Astrocyte (in vitro differentiated cells and primary cell): Measurements from ENCODE around the gene TMEM101. TPM values are rescaled to one million over a fixed set of nuclear protein-coding genes. Genes with fewer than 3 reads are reported as not detected.
A peak's percentile ranks its signal among the peaks of the same experiment; 100 is the strongest.

ENCODE experiments used
- DNase-seq: peaks from one replicate; pipeline ENCODE4 v3.0.0-alpha.2; 2010; ENCODE audit warnings: low read depth
- FAIRE-seq: peaks from 2 replicates; lab custom pipeline; 2011; peaks lifted over from hg19 to GRCh38; lab: Jason Lieb, UNC
- H2AFZ ChIP-seq: 2 replicates; pipeline ENCODE4 v1.6.0; 2012; ENCODE audit warnings: low read depth, low read length, inconsistent platforms
- H3K27ac ChIP-seq: 2 replicates; pipeline ENCODE4 v1.5.1; 2011; ENCODE audit warnings: low read depth, low read length, inconsistent platforms
- H3K27me3 ChIP-seq: 2 replicates; pipeline ENCODE4 v1.6.0; 2011; ENCODE audit warnings: low read length, inconsistent platforms; ENCODE audit not compliant: insufficient read depth
- H3K36me3 ChIP-seq: 2 replicates; pipeline ENCODE4 v1.5.1; 2011; ENCODE audit warnings: low read length, inconsistent platforms; ENCODE audit not compliant: insufficient read depth
- H3K4me1 ChIP-seq: 2 replicates; pipeline ENCODE4 v1.5.1; 2011; ENCODE audit warnings: low read length, inconsistent platforms; ENCODE audit not compliant: insufficient read depth
- H3K4me2 ChIP-seq: 2 replicates; pipeline ENCODE4 v1.6.0; 2012; ENCODE audit warnings: low read length, inconsistent platforms
- H3K4me3 ChIP-seq: 2 replicates; pipeline ENCODE4 v1.5.1; 2011; ENCODE audit warnings: low read depth, mild to moderate bottlenecking, low read length, inconsistent platforms; ENCODE audit not compliant: insufficient read depth
- H3K79me2 ChIP-seq: 2 replicates; pipeline ENCODE4 v1.6.0; 2012; ENCODE audit warnings: mild to moderate bottlenecking, low read length, inconsistent platforms; ENCODE audit not compliant: insufficient read depth
- H3K9ac ChIP-seq: 2 replicates; pipeline ENCODE4 v1.6.0; 2012; ENCODE audit warnings: mild to moderate bottlenecking, low read length, inconsistent platforms
- H3K9me3 ChIP-seq: 2 replicates; pipeline ENCODE4 v1.5.1; 2012; ENCODE audit warnings: low read depth, mild to moderate bottlenecking, low read length, inconsistent platforms; ENCODE audit not compliant: insufficient read depth
- H4K20me1 ChIP-seq: 2 replicates; pipeline ENCODE4 v1.6.0; 2012; ENCODE audit warnings: low read length, inconsistent platforms; ENCODE audit not compliant: insufficient read depth
- H3K27ac Mint-ChIP-seq: one replicate; pipeline ENCODE4 v1.8.0; 2021; ENCODE audit warnings: mild to moderate bottlenecking, mixed read lengths; ENCODE audit not compliant: unreplicated experiment
- H3K27me3 Mint-ChIP-seq: one replicate; pipeline ENCODE4 v1.8.0; 2021; ENCODE audit warnings: low read depth, mixed read lengths; ENCODE audit not compliant: unreplicated experiment
- H3K36me3 Mint-ChIP-seq: one replicate; pipeline ENCODE4 v1.8.0; 2021; ENCODE audit warnings: low read depth, mixed read lengths; ENCODE audit not compliant: unreplicated experiment
- H3K4me1 Mint-ChIP-seq: one replicate; pipeline ENCODE4 v1.8.0; 2021; ENCODE audit warnings: low read depth, mixed read lengths; ENCODE audit not compliant: unreplicated experiment
- H3K4me3 Mint-ChIP-seq: one replicate; pipeline ENCODE4 v1.8.0; 2021; ENCODE audit warnings: mild to moderate bottlenecking, moderate library complexity, mixed read lengths; ENCODE audit not compliant: unreplicated experiment
- H3K9me3 Mint-ChIP-seq: one replicate; pipeline ENCODE4 v1.8.0; 2021; ENCODE audit warnings: mild to moderate bottlenecking, mixed read lengths; ENCODE audit not compliant: unreplicated experiment
- CTCF ChIP-seq: IDR thresholded peaks from 2 replicates; pipeline ENCODE4 v1.5.1; 2011; ENCODE audit warnings: low read depth, mild to moderate bottlenecking, inconsistent platforms, low read length, moderate library complexity; ENCODE audit not compliant: insufficient read depth
- EZH2 ChIP-seq: IDR thresholded peaks from 2 replicates; pipeline ENCODE4 v1.6.1; 2012; ENCODE audit warnings: mild to moderate bottlenecking, low read length, inconsistent platforms; ENCODE audit not compliant: insufficient read depth
- total RNA-seq: library from RNA; stranded (reverse); gene quantifications from 2 replicates; pipeline ENCODE4 v1.2.1, GENCODE V29; 2021

Gene TMEM101
- total RNA-seq, 1 donor from 2014 or later = 17.1 TPM

- Histone ChIP-seq H3K4me2 (no peak overlapping the region), H3K36me3 (no peaks in the 10 kb centered on the region), H3K27ac (no peak overlapping the region), H3K27me3 (no peaks in the 10 kb centered on the region), H4K20me1 (peaks cover 13% of the 10 kb centered on the region), H2AFZ (no peak overlapping the region), H3K4me1 (peaks cover 16% of the 10 kb centered on the region), H3K9me3 (no peaks in the 10 kb centered on the region), H3K9ac (no peak overlapping the region), H3K4me3 (no peak overlapping the region), H3K79me2 (no peaks in the 10 kb centered on the region)
- H3K36me3 Mint-ChIP-seq = peaks cover 6% of the 10 kb centered on the region
- H3K4me3 Mint-ChIP-seq = no peak overlapping the region
- no peaks in the 10 kb centered on the region for H3K9me3 Mint-ChIP-seq
- TF ChIP-seq CTCF (no peak), EZH2 (no peak)
- FAIRE-seq (no peak), DNase-seq (no peak)
- no peak overlapping the region for H3K27ac Mint-ChIP-seq
- H3K4me1 Mint-ChIP-seq = peaks cover 10% of the 10 kb centered on the region
- no peaks in the 10 kb centered on the region for H3K27me3 Mint-ChIP-seq
Observed at GRCh38 chr17:44011876-44012275, 2.9 kb downstream of the TMEM101 start.

GRCh38 chr17:44010966-44011647 lies 3.7 kb downstream of the TMEM101 start:
- FAIRE-seq (no peak), DNase-seq (no peak)
- Histone ChIP-seq H3K9ac (no peak overlapping the region), H3K4me2 (no peak overlapping the region), H3K79me2 (no peaks in the 10 kb centered on the region), H3K36me3 (no peaks in the 10 kb centered on the region), H4K20me1 (peaks cover 13% of the 10 kb centered on the region), H2AFZ (no peak overlapping the region), H3K27ac (no peak overlapping the region), H3K27me3 (peaks cover 2% of the 10 kb centered on the region), H3K4me1 (peaks cover 20% of the 10 kb centered on the region), H3K4me3 (no peak overlapping the region), H3K9me3 (no peaks in the 10 kb centered on the region)
- TF ChIP-seq CTCF (no peak), EZH2 (no peak)
- Mint-ChIP-seq H3K4me1 (peaks cover 10% of the 10 kb centered on the region), H3K4me3 (peak overlapping the region; percentile 34), H3K27ac (no peak overlapping the region), H3K36me3 (peaks cover 6% of the 10 kb centered on the region), H3K27me3 (peaks cover 3% of the 10 kb centered on the region), H3K9me3 (no peaks in the 10 kb centered on the region)
